ENCODE measurements around the gene CCKAR.

GRCh38 chr4:26525771-26526150, 35.5 kb upstream of the CCKAR start:
- TF ChIP-seq EZH2phosphoT487 (IDR thresholded peaks at IDR 0.05; ENCODE audit: borderline replicate concordance, low read depth, low read length) (no peak), CTCF (conservative IDR thresholded peaks at IDR 0.05; ENCODE audit: low read length) (no peak)

Data from OCI-LY7 (cell line).